HepG2 (cell line): ENCODE data around the gene CDYL. TPM values are rescaled to one million over a fixed set of nuclear protein-coding genes. Genes with fewer than 3 reads are reported as not detected.

ENCODE experiments used
- EHMT2 ChIP-seq: fragments of 200-600 bp; sonication (generic); IDR thresholded peaks from 2 replicates; pipeline ENCODE4 v1.7.0; 2017; ENCODE audit warnings: antibody characterized with exemption, low read depth, low read length, borderline replicate concordance
- RERE ChIP-seq: IDR thresholded peaks from 2 replicates; pipeline ENCODE4 v1.6.1; 2016; ENCODE audit warnings: low read depth, missing genetic modification reagents, missing compliant biosample characterization
- TCF7 ChIP-seq: sonication (generic); IDR thresholded peaks from 2 replicates; pipeline ENCODE4 v1.6.1; 2016; ENCODE audit warnings: antibody characterized with exemption, low read depth
- ZBTB2 ChIP-seq: sonication (generic); formaldehyde crosslinking; IDR thresholded peaks from 2 replicates; pipeline ENCODE4 v1.8.0; 2022; ENCODE audit warnings: low read depth, missing genetic modification reagents
- ZNF496 ChIP-seq: sonication (generic); formaldehyde crosslinking; IDR thresholded peaks from 2 replicates; pipeline ENCODE4 v1.8.1; 2023; ENCODE audit warnings: mild to moderate bottlenecking, moderate library complexity, missing genetic modification reagents; ENCODE audit not compliant: insufficient replicate concordance
- ZNF644 ChIP-seq: IDR thresholded peaks from 2 replicates; pipeline ENCODE4 v1.6.1; 2016; ENCODE audit warnings: low read depth
- polyA plus RNA-seq, 8 experiments: library from polyadenylated mRNA; depleted of rRNA in 3 of 8; stranded (reverse) in 7 of 8; unstranded in 1 of 8; fragments of >200 nt; fragmentation: Illumina TruSeq in 4 of 8; extraction: Trizol in 4 of 8; gene quantifications; 2 replicates each; pipeline versions ENCODE4 v1.2.1 to v1.2.3, GENCODE V29; 2011 to 2016; ENCODE audit warnings: low read depth in 4 of 8, missing spikeins in 1 of 8, mixed read lengths in 1 of 8; ENCODE audit not compliant: insufficient read depth in 1 of 8
- total RNA-seq, 5 experiments: library from RNA; depleted of rRNA; stranded (reverse); fragments of >200 nt; fragmentation: Illumina TruSeq; extraction: Trizol; gene quantifications; 2 replicates each; pipeline ENCODE4 v1.2.3, GENCODE V29; 2016; ENCODE audit warnings: low read depth in 1 of 5

CDYL gene
- total and polyA plus RNA-seq, 2 of the 13 experiments (the other 11 are each of a cell fraction or from before 2014, with no cell fraction given) = 22.8 to 105 TPM

GRCh38 chr6:4958624-4959023, 182.4 kb downstream of the CDYL start (continued):
- TF ChIP-seq ZNF496 (CRISPR knock-in tag) = no peak
- TF ChIP-seq TCF7 = no peak
- TF ChIP-seq EHMT2 = no peak
- no peak for TF ChIP-seq ZBTB2 (CRISPR knock-in tag)
- TF ChIP-seq RERE = no peak
- TF ChIP-seq ZNF644 (CRISPR knock-in tag) = no peak
- TF ChIP-seq, all 625 proteins: peak for 0
